Right lobe of liver (tissue), 4 donors: ENCODE data around the gene GFPT1.

Experiments
- CTCF ChIP-seq, 4 donors: fragments of 200-600 bp in 3 of 4; fragments of 450-650 bp in 1 of 4; IDR thresholded peaks; one replicate each; pipeline versions ENCODE4 v1.5.1 to v1.8.0; 2016 to 2022; ENCODE audit warnings: antibody characterized with exemption in 4 of 4, mild to moderate bottlenecking in 2 of 4
- POLR2A ChIP-seq: fragments of 450-650 bp; IDR thresholded peaks from one replicate; pipeline ENCODE4 v1.6.1; 2017; ENCODE audit warnings: antibody characterized with exemption, mild to moderate bottlenecking
- donor health status: DM: no; HTN: no; CAD: no.
- donor health status: DM: no; HTN: no; CAD: no.
- donor health status: DM: no; HTN: yes; CAD: no.

- TF ChIP-seq CTCF (IDR thresholded peaks at IDR 0.05), result no peak
- no peak for TF ChIP-seq POLR2A
These were observed 2.4 kb downstream of the GFPT1 start for GRCh38 chr2:69384618-69385081.
